Gastrocnemius medialis (tissue), 4 donors: ENCODE measurements around the gene ARHGEF4.

Experiments
- POLR2A ChIP-seq, 2 donors: fragments of 450-650 bp; IDR thresholded peaks; one replicate each; pipeline ENCODE4 v1.6.1; 2017; ENCODE audit warnings: antibody characterized with exemption in 2 of 2, mild to moderate bottlenecking in 2 of 2, moderate library complexity in 2 of 2
- TF ChIP-seq, protein P1 (sequence below), 5 experiments: fragments of 450-650 bp in 3 of 5; fragments of 200-600 bp in 2 of 5; sonication (generic) in 2 of 5; IDR thresholded peaks in 4 of 5; conservative IDR thresholded peaks in 1 of 5; 1 replicate in 4 of 5; 2 replicates in 1 of 5; pipeline ENCODE4 v1.5.1; 2016 to 2019; ENCODE audit warnings: antibody characterized with exemption in 5 of 5, mild to moderate bottlenecking in 3 of 5, moderate library complexity in 3 of 5

DNA sequence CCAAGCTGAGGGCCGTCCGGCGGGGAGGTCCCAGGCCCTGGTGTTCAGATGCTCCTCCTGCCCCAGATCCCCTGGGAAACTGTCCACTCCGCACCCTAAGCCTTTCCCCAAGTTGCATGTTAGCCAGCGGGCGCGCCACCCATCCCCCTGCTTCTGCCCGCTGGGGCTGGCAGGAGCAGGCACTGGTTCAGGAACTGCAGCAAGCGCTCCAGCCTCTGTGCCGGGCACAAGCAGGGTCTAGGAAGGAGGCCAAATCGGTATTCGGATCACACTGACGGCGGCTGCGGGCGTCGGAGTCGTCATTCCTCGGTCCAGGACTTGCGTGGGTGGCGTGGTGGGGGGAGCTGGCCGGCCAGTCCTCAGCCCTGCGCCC lies 202.8 kb downstream of the ARHGEF4 start:
- TF ChIP-seq, protein P1, sequence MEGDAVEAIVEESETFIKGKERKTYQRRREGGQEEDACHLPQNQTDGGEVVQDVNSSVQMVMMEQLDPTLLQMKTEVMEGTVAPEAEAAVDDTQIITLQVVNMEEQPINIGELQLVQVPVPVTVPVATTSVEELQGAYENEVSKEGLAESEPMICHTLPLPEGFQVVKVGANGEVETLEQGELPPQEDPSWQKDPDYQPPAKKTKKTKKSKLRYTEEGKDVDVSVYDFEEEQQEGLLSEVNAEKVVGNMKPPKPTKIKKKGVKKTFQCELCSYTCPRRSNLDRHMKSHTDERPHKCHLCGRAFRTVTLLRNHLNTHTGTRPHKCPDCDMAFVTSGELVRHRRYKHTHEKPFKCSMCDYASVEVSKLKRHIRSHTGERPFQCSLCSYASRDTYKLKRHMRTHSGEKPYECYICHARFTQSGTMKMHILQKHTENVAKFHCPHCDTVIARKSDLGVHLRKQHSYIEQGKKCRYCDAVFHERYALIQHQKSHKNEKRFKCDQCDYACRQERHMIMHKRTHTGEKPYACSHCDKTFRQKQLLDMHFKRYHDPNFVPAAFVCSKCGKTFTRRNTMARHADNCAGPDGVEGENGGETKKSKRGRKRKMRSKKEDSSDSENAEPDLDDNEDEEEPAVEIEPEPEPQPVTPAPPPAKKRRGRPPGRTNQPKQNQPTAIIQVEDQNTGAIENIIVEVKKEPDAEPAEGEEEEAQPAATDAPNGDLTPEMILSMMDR (IDR thresholded peaks at IDR 0.05 in 4 of 5, conservative IDR thresholded peaks at IDR 0.05 in 1 of 5), result no peak
- TF ChIP-seq POLR2A (IDR thresholded peaks at IDR 0.05), result no peak
